ENCODE results near the gene TEX2. TPM values are rescaled to one million over a fixed set of nuclear protein-coding genes. Genes with fewer than 3 reads are reported as not detected.

The TEX2 gene
- total RNA-seq, 1 experiment from 2014 or later = 10.8 TPM

DNA sequence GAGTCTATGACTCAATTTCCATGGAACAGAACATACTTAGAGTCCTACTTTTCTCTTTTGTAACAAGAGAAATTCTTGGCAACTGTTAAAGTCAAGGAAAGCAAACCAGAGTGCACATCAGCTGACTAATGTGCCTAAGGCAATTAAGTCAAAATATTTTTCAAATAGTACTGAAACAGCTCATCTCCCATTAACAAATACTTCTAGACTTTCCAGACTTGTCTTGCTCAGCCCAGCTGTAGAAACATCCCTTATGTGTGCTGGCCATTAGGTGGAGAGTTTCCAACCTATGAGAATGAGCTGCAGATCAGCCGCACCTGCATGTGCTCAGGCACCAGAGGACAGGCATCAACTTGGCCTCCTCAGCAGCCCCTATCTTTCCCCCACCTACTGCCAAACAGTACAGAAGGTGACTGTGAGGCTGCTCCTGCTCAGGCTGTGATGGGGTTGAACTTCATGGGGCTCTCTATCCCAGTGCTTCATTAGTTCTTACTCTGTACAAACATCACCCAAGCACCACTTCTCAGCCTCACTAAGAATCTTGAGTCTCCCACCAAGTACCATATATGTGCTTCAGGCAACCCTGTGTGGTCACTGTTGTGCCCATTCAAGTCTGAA, 32.2 kb downstream of the TEX2 start:
- CTCF ChIA-PET = interaction anchor here (0.6 kb wide), 1 partner anchor 85 kb away, joined by 3 read pairs; no protein-coding TSS in a partner anchor

More for the DNA sequence above, 32.2 kb downstream of the TEX2 start:
- no peak for ATAC-seq
- H3K27ac Mint-ChIP-seq = no peak overlapping the region; the same call in none of the 2 replicates
- H3K9me3 Mint-ChIP-seq = no peaks in the 10 kb centered on the region
- POLR2A ChIA-PET = no interaction called here
- no peak for DNase-seq (ENCODE audit: low spot score)
- TF ChIP-seq KAT7 (CRISPR knock-in tag; IDR thresholded peaks at IDR 0.05; ENCODE audit: borderline replicate concordance) (no peak), PRRX2 (CRISPR knock-in tag; IDR thresholded peaks at IDR 0.05) (no peak), HMGXB4 (CRISPR knock-in tag; IDR thresholded peaks at IDR 0.05) (no peak), ATF1 (CRISPR knock-in tag; IDR thresholded peaks at IDR 0.05) (no peak), ZNF423 (CRISPR knock-in tag; IDR thresholded peaks at IDR 0.05) (no peak), JUN (CRISPR knock-in tag; IDR thresholded peaks at IDR 0.05) (no peak), STAT6 (CRISPR knock-in tag; conservative IDR thresholded peaks at IDR 0.05; ENCODE audit: low read depth) (no peak), FOXP4 (CRISPR knock-in tag; IDR thresholded peaks at IDR 0.05) (no peak), ZNF138 (CRISPR knock-in tag; conservative IDR thresholded peaks at IDR 0.05) (no peak)
- TF ChIP-seq, protein P1, sequence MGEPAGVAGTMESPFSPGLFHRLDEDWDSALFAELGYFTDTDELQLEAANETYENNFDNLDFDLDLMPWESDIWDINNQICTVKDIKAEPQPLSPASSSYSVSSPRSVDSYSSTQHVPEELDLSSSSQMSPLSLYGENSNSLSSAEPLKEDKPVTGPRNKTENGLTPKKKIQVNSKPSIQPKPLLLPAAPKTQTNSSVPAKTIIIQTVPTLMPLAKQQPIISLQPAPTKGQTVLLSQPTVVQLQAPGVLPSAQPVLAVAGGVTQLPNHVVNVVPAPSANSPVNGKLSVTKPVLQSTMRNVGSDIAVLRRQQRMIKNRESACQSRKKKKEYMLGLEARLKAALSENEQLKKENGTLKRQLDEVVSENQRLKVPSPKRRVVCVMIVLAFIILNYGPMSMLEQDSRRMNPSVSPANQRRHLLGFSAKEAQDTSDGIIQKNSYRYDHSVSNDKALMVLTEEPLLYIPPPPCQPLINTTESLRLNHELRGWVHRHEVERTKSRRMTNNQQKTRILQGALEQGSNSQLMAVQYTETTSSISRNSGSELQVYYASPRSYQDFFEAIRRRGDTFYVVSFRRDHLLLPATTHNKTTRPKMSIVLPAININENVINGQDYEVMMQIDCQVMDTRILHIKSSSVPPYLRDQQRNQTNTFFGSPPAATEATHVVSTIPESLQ (CRISPR knock-in tag; IDR thresholded peaks at IDR 0.05) = no peak
- peaks cover 14% of the 10 kb centered on the region for H3K4me1 Mint-ChIP-seq
- H3K36me3 Mint-ChIP-seq = no peaks in the 10 kb centered on the region
- H3K27me3 Mint-ChIP-seq (ENCODE audit: low read depth) = no peaks in the 10 kb centered on the region
- no peak overlapping the region for H3K4me3 Mint-ChIP-seq

Measured in WTC11 (cell line).